Measurements from ENCODE around the gene MYO1G.
A peak's percentile ranks its signal among the peaks of the same experiment; 100 is the strongest.

- TF ChIP-seq POLR2A (IDR thresholded peaks at IDR 0.05; ENCODE audit: low read depth, low read length) (no peak; the same call in none of the 2 replicates), POLR2AphosphoS5 (IDR thresholded peaks at IDR 0.05; ENCODE audit: low read depth, low read length) (peak; percentile 24; the same call in 1 of the 2 replicates)
These were observed 22.6 kb downstream of the MYO1G start for GRCh38 chr7:44956157-44956766.
